K562 (cell line): ENCODE results near the gene PLPPR1.

Source experiments
- CBFB ChIP-seq: sonication (generic); formaldehyde crosslinking; IDR thresholded peaks from 2 replicates; pipeline ENCODE4 v1.4.0; 2020; ENCODE audit warnings: mild to moderate bottlenecking, missing genetic modification reagents
- CTCF ChIP-seq, 3 experiments: IDR thresholded peaks in 2 of 3; conservative IDR thresholded peaks in 1 of 3; 2 replicates each; pipeline ENCODE4 v1.5.1; 2011 to 2012; ENCODE audit warnings: low read length in 3 of 3, mild to moderate bottlenecking in 3 of 3, control low read depth in 2 of 3, improper control_type of control experiment in 1 of 3, inconsistent platforms in 1 of 3, low read depth in 1 of 3, mixed read lengths in 1 of 3, moderate library complexity in 1 of 3; ENCODE audit not compliant: insufficient read depth in 2 of 3
- FIP1L1 ChIP-seq: fragments of 200-400 bp; formaldehyde crosslinking; IDR thresholded peaks from 2 replicates; pipeline ENCODE4 v1.6.1; 2018; ENCODE audit warnings: mild to moderate bottlenecking, low read depth, low read length; ENCODE audit not compliant: poor library complexity, severe bottlenecking
- FOXA1 ChIP-seq: fragments of 450-650 bp; IDR thresholded peaks from 2 replicates; pipeline ENCODE4 v1.6.1; 2016; ENCODE audit warnings: mild to moderate bottlenecking, borderline replicate concordance
- MXI1 ChIP-seq: IDR thresholded peaks from 2 replicates; pipeline ENCODE4 v1.6.1; 2011; ENCODE audit warnings: low read depth, mild to moderate bottlenecking, improper control_type of control experiment, low read length
- SMARCC2 ChIP-seq: fragments of 450-650 bp; IDR thresholded peaks from 2 replicates; pipeline ENCODE4 v1.6.1; 2017; ENCODE audit warnings: antibody characterized with exemption, moderate library complexity, mild to moderate bottlenecking, low read depth
- STAT6 ChIP-seq: sonication (generic); formaldehyde crosslinking; IDR thresholded peaks from 2 replicates; pipeline ENCODE4 v1.8.1; 2023; ENCODE audit warnings: mild to moderate bottlenecking, missing genetic modification reagents
- THRAP3 ChIP-seq: fragments of 450-650 bp; IDR thresholded peaks from 2 replicates; pipeline ENCODE4 v1.6.1; 2016; ENCODE audit warnings: mild to moderate bottlenecking, inconsistent platforms, borderline replicate concordance
- ZBTB26 ChIP-seq: fragments of 450-650 bp; formaldehyde crosslinking; IDR thresholded peaks from 2 replicates; pipeline ENCODE4 v1.4.0; 2022; ENCODE audit warnings: missing genetic modification characterization
- ZNF282 ChIP-seq: sonication (generic); formaldehyde crosslinking; IDR thresholded peaks from 2 replicates; pipeline ENCODE4 v1.8.1; 2023; ENCODE audit warnings: missing genetic modification reagents
- ZNF592 ChIP-seq: fragments of 450-650 bp; IDR thresholded peaks from 2 replicates; pipeline ENCODE4 v1.6.1; 2017; ENCODE audit warnings: antibody characterized with exemption, mild to moderate bottlenecking

- TF ChIP-seq ZNF592 (no peak), THRAP3 (no peak), FIP1L1 (no peak), ZBTB26 (CRISPR knock-in tag) (no peak), CTCF (IDR thresholded peaks at IDR 0.05 in 2 of 3, conservative IDR thresholded peaks at IDR 0.05 in 1 of 3; ENCODE audit: insufficient read depth in 2 of 3, low read depth in 1 of 3, low read length in 3 of 3) (no peak), STAT6 (CRISPR knock-in tag) (no peak), MXI1 (no peak), SMARCC2 (no peak), ZNF282 (CRISPR knock-in tag) (no peak), CBFB (CRISPR knock-in tag) (no peak), FOXA1 (no peak)
Measured at GRCh38 chr9:101352892-101353463, 324.5 kb downstream of the PLPPR1 start.
